Mesenchymal stem cell (in vitro differentiated cells and primary cell): ENCODE results near the gene LLGL2.

Source experiments
- DNase-seq: peaks from one replicate; pipeline ENCODE4 v3.0.0-alpha.2; 2013
- H2AFZ ChIP-seq: one replicate; pipeline ENCODE4 v1.6.1; 2013; ENCODE audit warnings: low read depth, mild to moderate bottlenecking, control low read depth, inconsistent platforms, low read length, moderate library complexity
- H2AK5ac ChIP-seq: 2 replicates; pipeline ENCODE4 v1.6.1; 2013; ENCODE audit warnings: low read length, moderate library complexity, mild to moderate bottlenecking, inconsistent platforms; ENCODE audit not compliant: severe bottlenecking
- H2BK120ac ChIP-seq: one replicate; pipeline ENCODE4 v1.6.1; 2013; ENCODE audit warnings: low read depth, mild to moderate bottlenecking, inconsistent platforms, low read length, moderate library complexity
- H2BK12ac ChIP-seq, 2 experiments: one replicate each; pipeline ENCODE4 v1.6.1; 2013; ENCODE audit warnings: inconsistent platforms in 2 of 2, low read length in 2 of 2, mild to moderate bottlenecking in 2 of 2, moderate library complexity in 2 of 2, control low read depth in 1 of 2
- H2BK15ac ChIP-seq: one replicate; pipeline ENCODE4 v1.6.1; 2013; ENCODE audit warnings: mild to moderate bottlenecking, low read depth, inconsistent platforms; ENCODE audit not compliant: poor library complexity, severe bottlenecking
- H2BK5ac ChIP-seq: 2 replicates; pipeline ENCODE4 v1.6.1; 2013; ENCODE audit warnings: low read depth, mild to moderate bottlenecking, low read length, control low read depth, inconsistent platforms; ENCODE audit not compliant: poor library complexity, severe bottlenecking
- H3K14ac ChIP-seq, 2 experiments: one replicate each; pipeline ENCODE4 v1.6.1; 2013; ENCODE audit warnings: inconsistent platforms in 2 of 2, low read length in 2 of 2, control low read depth in 1 of 2, mild to moderate bottlenecking in 1 of 2, moderate library complexity in 1 of 2
- H3K18ac ChIP-seq, 2 experiments: one replicate each; pipeline ENCODE4 v1.6.1; 2013; ENCODE audit warnings: inconsistent platforms in 2 of 2, low read length in 2 of 2, control low read depth in 1 of 2, low read depth in 1 of 2, mild to moderate bottlenecking in 1 of 2
- H3K23ac ChIP-seq, 2 experiments: one replicate each; pipeline ENCODE4 v1.6.1; 2013; ENCODE audit warnings: inconsistent platforms in 2 of 2, low read length in 2 of 2, mild to moderate bottlenecking in 2 of 2, moderate library complexity in 2 of 2, control low read depth in 1 of 2
- H3K27ac ChIP-seq: 2 replicates; pipeline ENCODE4 v1.5.1; 2013; ENCODE audit warnings: mild to moderate bottlenecking, moderate library complexity, low read length, control low read depth, inconsistent platforms; ENCODE audit not compliant: poor library complexity, severe bottlenecking
- H3K27me3 ChIP-seq, 2 experiments: 2 replicates each; pipeline versions ENCODE4 v1.6.1 to v1.7.0; 2013; ENCODE audit warnings: low read length in 2 of 2, mild to moderate bottlenecking in 2 of 2, moderate library complexity in 2 of 2, control low read depth in 1 of 2, inconsistent platforms in 1 of 2; ENCODE audit not compliant: control insufficient read depth in 1 of 2, insufficient read depth in 1 of 2
- H3K36me3 ChIP-seq, 2 experiments: 2 replicates each; pipeline versions ENCODE4 v1.6.1 to v1.7.0; 2013; ENCODE audit warnings: low read length in 2 of 2, control low read depth in 1 of 2, inconsistent platforms in 1 of 2, low read depth in 1 of 2, mild to moderate bottlenecking in 1 of 2; ENCODE audit not compliant: insufficient read depth in 2 of 2, control insufficient read depth in 1 of 2
- H3K4ac ChIP-seq, 2 experiments: one replicate each; pipeline ENCODE4 v1.6.1; 2013; ENCODE audit warnings: inconsistent platforms in 2 of 2, low read length in 2 of 2, mild to moderate bottlenecking in 2 of 2, moderate library complexity in 2 of 2, control low read depth in 1 of 2, low read depth in 1 of 2
- H3K4me1 ChIP-seq: 2 replicates; pipeline ENCODE4 v1.6.1; 2013; ENCODE audit warnings: low read depth, low read length, control low read depth; ENCODE audit not compliant: control insufficient read depth, insufficient read depth
- H3K4me2 ChIP-seq: 2 replicates; pipeline ENCODE4 v1.6.1; 2013; ENCODE audit warnings: low read length, mild to moderate bottlenecking, inconsistent platforms; ENCODE audit not compliant: poor library complexity, severe bottlenecking
- H3K4me3 ChIP-seq, 2 experiments: 2 replicates each; pipeline versions ENCODE4 v1.5.1 to v1.7.0; 2013; ENCODE audit warnings: low read length in 2 of 2, mild to moderate bottlenecking in 2 of 2, control low read depth in 1 of 2, low read depth in 1 of 2; ENCODE audit not compliant: insufficient read depth in 1 of 2
- H3K79me1 ChIP-seq: replicated peaks from 2 replicates; pipeline ENCODE4 v1.6.1; 2013; ENCODE audit warnings: mild to moderate bottlenecking, control low read depth, low read length, inconsistent platforms; ENCODE audit not compliant: poor library complexity, severe bottlenecking
- H3K9ac ChIP-seq: 2 replicates; pipeline ENCODE4 v1.7.0; 2013; ENCODE audit warnings: mild to moderate bottlenecking, low read length, moderate library complexity
- H3K9me3 ChIP-seq: 2 replicates; pipeline ENCODE4 v1.7.0; 2013; ENCODE audit warnings: mild to moderate bottlenecking, low read length; ENCODE audit not compliant: control insufficient read depth
- H4K8ac ChIP-seq: one replicate; pipeline ENCODE4 v1.6.1; 2013; ENCODE audit warnings: inconsistent platforms, mild to moderate bottlenecking, low read length, moderate library complexity
- H4K91ac ChIP-seq: one replicate; pipeline ENCODE4 v1.6.1; 2013; ENCODE audit warnings: mild to moderate bottlenecking, low read length, inconsistent platforms
- WGBS: methylation state at CpG from one replicate; pipeline ENCODE4 v1.1.7; 2013; ENCODE audit warnings: mixed read lengths; 5-methylcytosine and 5-hydroxymethylcytosine counted together

Gene LLGL2

DNA sequence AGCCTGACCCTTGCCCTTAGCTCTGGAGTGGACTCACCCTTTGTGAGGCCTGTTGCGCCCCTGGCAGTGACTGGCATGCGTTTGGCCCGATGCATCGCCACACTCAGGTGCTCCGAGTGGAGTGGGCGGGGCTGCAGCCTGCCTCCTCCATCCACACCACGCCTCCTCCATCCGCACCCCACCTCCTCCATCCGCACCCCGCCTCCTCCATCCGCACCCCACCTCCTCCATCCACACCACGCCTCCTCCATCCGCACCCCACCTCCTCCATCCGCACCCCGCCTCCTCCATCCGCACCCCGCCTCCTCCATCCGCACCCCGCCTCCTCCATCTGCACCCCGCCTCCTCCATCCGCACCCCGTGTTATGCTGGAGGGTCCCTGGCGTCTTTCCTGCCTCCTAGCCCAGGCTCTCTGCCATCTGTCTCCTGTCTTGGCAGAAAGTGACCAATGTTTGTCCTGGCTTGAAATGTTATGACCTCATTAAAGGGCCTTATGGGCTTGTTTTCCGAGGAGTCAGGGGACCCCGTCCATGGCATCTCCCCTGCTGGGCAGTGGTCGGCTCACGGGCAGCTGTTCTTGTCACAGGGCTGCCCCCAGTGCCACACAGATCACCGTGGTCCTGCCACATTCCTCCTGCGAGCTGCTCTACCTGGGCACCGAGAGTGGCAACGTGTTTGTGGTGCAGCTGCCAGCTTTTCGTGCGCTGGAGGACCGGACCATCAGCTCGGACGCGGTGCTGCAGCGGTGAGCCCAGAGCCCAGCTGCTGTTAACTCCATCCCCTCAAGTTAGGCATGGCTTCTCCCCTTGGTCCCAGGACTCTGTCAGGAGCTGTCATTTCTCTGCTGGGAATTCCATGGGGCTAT, 33.4 kb downstream of the LLGL2 start:
- no peak overlapping the region for H2BK120ac ChIP-seq
- no peak overlapping the region for H3K4me2 ChIP-seq
- DNase-seq = no peak
- no peak overlapping the region for H3K14ac ChIP-seq
- H3K9ac ChIP-seq = no peak overlapping the region
- H3K27ac ChIP-seq = no peak overlapping the region
- peaks cover 33% of the 10 kb centered on the region for H3K4me1 ChIP-seq
- peaks cover 0 to 6% of the 10 kb centered on the region in 2 experiments for H3K36me3 ChIP-seq
- 91% methylated on average over 34 of the region's 38 CpGs for WGBS
- no peaks in the 10 kb centered on the region for H3K79me1 ChIP-seq
- no peak overlapping the region for H3K18ac ChIP-seq
- H3K23ac ChIP-seq = no peak overlapping the region
- peak overlapping the region; percentile 10 for H2AK5ac ChIP-seq
- H3K4me3 ChIP-seq = no peak overlapping the region
- H3K9me3 ChIP-seq = no peaks in the 10 kb centered on the region
- H4K91ac ChIP-seq = no peak overlapping the region
- no peak overlapping the region for H4K8ac ChIP-seq
- H3K27me3 ChIP-seq = peaks cover 0 to 10% of the 10 kb centered on the region in 2 experiments
- no peak overlapping the region for H2AFZ ChIP-seq
- H3K4ac ChIP-seq = no peak overlapping the region
- H2BK15ac ChIP-seq = no peak overlapping the region
- H2BK12ac ChIP-seq = no peak overlapping the region
- H2BK5ac ChIP-seq = no peak overlapping the region

GRCh38 chr17:75559958-75560533, 34.5 kb downstream of the LLGL2 start:
- no peaks in the 10 kb centered on the region for H3K9me3 ChIP-seq
- H3K4me3 ChIP-seq = no peak overlapping the region
- no peak overlapping the region for H2BK15ac ChIP-seq
- no peak overlapping the region for H3K23ac ChIP-seq
- H3K9ac ChIP-seq = no peak overlapping the region
- H3K4me1 ChIP-seq = peaks cover 39% of the 10 kb centered on the region
- no peak overlapping the region for H2BK12ac ChIP-seq
- H2BK5ac ChIP-seq = no peak overlapping the region
- peaks cover 0 to 9% of the 10 kb centered on the region in 2 experiments for H3K36me3 ChIP-seq
- no peak overlapping the region for H3K14ac ChIP-seq
- WGBS = 90% methylated on average over 6 of the region's 9 CpGs
- DNase-seq = no peak
- H3K27me3 ChIP-seq = peaks cover 0 to 21% of the 10 kb centered on the region in 2 experiments
- H3K79me1 ChIP-seq = no peaks in the 10 kb centered on the region
- no peak overlapping the region for H2AFZ ChIP-seq
- no peak overlapping the region for H4K91ac ChIP-seq
- H3K4ac ChIP-seq = no peak overlapping the region
- H3K4me2 ChIP-seq = no peak overlapping the region
- no peak overlapping the region for H2AK5ac ChIP-seq
- H3K18ac ChIP-seq = no peak overlapping the region
- no peak overlapping the region for H3K27ac ChIP-seq
- no peak overlapping the region for H4K8ac ChIP-seq
- no peak overlapping the region for H2BK120ac ChIP-seq

- H3K36me3 ChIP-seq = peaks cover 0 to 9% of the 10 kb centered on the region in 2 experiments
- no peak for DNase-seq
- H3K4ac ChIP-seq = no peak overlapping the region
- no peak overlapping the region for H3K4me3 ChIP-seq
- H4K8ac ChIP-seq = no peak overlapping the region
- H3K18ac ChIP-seq = no peak overlapping the region
- H2AFZ ChIP-seq = no peak overlapping the region
- H2BK15ac ChIP-seq = no peak overlapping the region
- H3K14ac ChIP-seq = no peak overlapping the region
- H3K23ac ChIP-seq = no peak overlapping the region
- no peak overlapping the region for H2BK120ac ChIP-seq
- H3K79me1 ChIP-seq = no peaks in the 10 kb centered on the region
- no peak overlapping the region for H3K9ac ChIP-seq
- H3K9me3 ChIP-seq = no peaks in the 10 kb centered on the region
- H3K27me3 ChIP-seq = peaks cover 0 to 40% of the 10 kb centered on the region in 2 experiments
- H3K4me1 ChIP-seq = peaks cover 36% of the 10 kb centered on the region
- no peak overlapping the region for H4K91ac ChIP-seq
- H2BK5ac ChIP-seq = no peak overlapping the region
- no peak overlapping the region for H3K27ac ChIP-seq
- 72% methylated on average over 4 of the region's 5 CpGs for WGBS
- no peak overlapping the region for H2AK5ac ChIP-seq
- no peak overlapping the region for H2BK12ac ChIP-seq
- no peak overlapping the region for H3K4me2 ChIP-seq
These were observed 36.6 kb downstream of the LLGL2 start for GRCh38 chr17:75561927-75562603.
